WTC11 (cell line): ENCODE measurements around the gene KSR2. TPM values are rescaled to one million over a fixed set of nuclear protein-coding genes. Genes with fewer than 3 reads are reported as not detected.

ENCODE experiments used
- ATAC-seq: fragments of 200-7000 bp; cut with Tn5 transposase; 2 replicates; pipeline ENCODE4 v1.10.0; 2021; ENCODE audit warnings: mild to moderate bottlenecking, moderate library complexity
- CTCF ChIA-PET: fragments of 300-600 bp; sonication (Branson Sonifier 250); formaldehyde crosslinking; loops from one replicate; lab custom pipeline; 2021; ENCODE audit warnings: antibody characterized with exemption; lab: Charles Lee
- POLR2A ChIA-PET: fragments of 350-600 bp; sonication (Branson Sonifier 250); formaldehyde crosslinking; loops from one replicate; lab custom pipeline; 2021; ENCODE audit warnings: antibody characterized with exemption; lab: Charles Lee
- DNase-seq: peaks from one replicate; pipeline ENCODE4 v3.0.0; 2021; ENCODE audit warnings: low spot score
- H3K27ac Mint-ChIP-seq: 2 replicates; pipeline ENCODE4 v1.8.0; 2021; ENCODE audit warnings: mixed read lengths
- H3K27me3 Mint-ChIP-seq: 2 replicates; pipeline ENCODE4 v1.8.0; 2021; ENCODE audit warnings: low read depth, mild to moderate bottlenecking, moderate library complexity, mixed read lengths
- H3K36me3 Mint-ChIP-seq: 2 replicates; pipeline ENCODE4 v1.8.0; 2021; ENCODE audit warnings: mixed read lengths
- H3K4me1 Mint-ChIP-seq: 2 replicates; pipeline ENCODE4 v1.8.0; 2022; ENCODE audit warnings: mixed read lengths
- H3K4me3 Mint-ChIP-seq: 2 replicates; pipeline ENCODE4 v1.8.0; 2021; ENCODE audit warnings: mild to moderate bottlenecking, moderate library complexity, mixed read lengths
- H3K9me3 Mint-ChIP-seq: 2 replicates; pipeline ENCODE4 v1.8.0; 2021; ENCODE audit warnings: mixed read lengths
- CBFB ChIP-seq: sonication (generic); formaldehyde crosslinking; IDR thresholded peaks from 2 replicates; pipeline ENCODE4 v1.8.1; 2022; ENCODE audit warnings: mild to moderate bottlenecking, low read depth, missing genetic modification reagents
- GRHL2 ChIP-seq: fragments of 250-450 bp; sonication (Bioruptor Pico); IDR thresholded peaks from 2 replicates; pipeline ENCODE4 v1.8.0; 2022; ENCODE audit warnings: mild to moderate bottlenecking, moderate library complexity; ENCODE audit not compliant: insufficient replicate concordance, severe bottlenecking
- GTF2I ChIP-seq: fragments of 250-450 bp; sonication (Bioruptor Pico); conservative IDR thresholded peaks from 2 replicates; pipeline ENCODE4 v1.4.0; 2021; ENCODE audit warnings: mild to moderate bottlenecking
- NR3C1 ChIP-seq: sonication (generic); formaldehyde crosslinking; conservative IDR thresholded peaks from 2 replicates; pipeline ENCODE4 v1.8.1; 2023; ENCODE audit warnings: low read depth, mild to moderate bottlenecking, missing genetic modification reagents
- RORB ChIP-seq: fragments of 250-450 bp; sonication (Bioruptor Pico); IDR thresholded peaks from 2 replicates; pipeline ENCODE4 v1.9.0; 2021; ENCODE audit warnings: mild to moderate bottlenecking
- ZNF138 ChIP-seq: sonication (generic); formaldehyde crosslinking; conservative IDR thresholded peaks from 2 replicates; pipeline ENCODE4 v1.8.1; 2022; ENCODE audit warnings: mild to moderate bottlenecking, moderate library complexity, missing genetic modification reagents
- ZNF263 ChIP-seq: sonication (generic); formaldehyde crosslinking; IDR thresholded peaks from 2 replicates; pipeline ENCODE4 v1.8.1; 2022; ENCODE audit warnings: low read depth, mild to moderate bottlenecking, moderate library complexity, missing genetic modification reagents
- ZNF671 ChIP-seq: fragments of 250-450 bp; sonication (Bioruptor Pico); IDR thresholded peaks from 2 replicates; pipeline ENCODE4 v1.8.0; 2021; ENCODE audit warnings: mild to moderate bottlenecking
- total RNA-seq: library from RNA; stranded (reverse); gene quantifications from 3 replicates; pipeline ENCODE4 v1.2.3, GENCODE V29; 2021
- TF ChIP-seq, protein P1 (sequence below): sonication (generic); formaldehyde crosslinking; IDR thresholded peaks from 2 replicates; pipeline ENCODE4 v1.8.0; 2022; ENCODE audit warnings: mild to moderate bottlenecking, missing genetic modification reagents
- TF ChIP-seq, protein P2 (sequence below): fragments of 250-450 bp; sonication (Bioruptor Pico); IDR thresholded peaks from 2 replicates; pipeline ENCODE4 v1.8.0; 2021; ENCODE audit warnings: mild to moderate bottlenecking
- TF ChIP-seq, protein P3 (sequence below): sonication (generic); formaldehyde crosslinking; IDR thresholded peaks from 2 replicates; pipeline ENCODE4 v1.8.1; 2023; ENCODE audit warnings: mild to moderate bottlenecking, missing genetic modification reagents
- TF ChIP-seq, protein P4 (sequence below): fragments of 250-450 bp; sonication (Bioruptor Pico); IDR thresholded peaks from 2 replicates; pipeline ENCODE4 v2.1.2; 2022; ENCODE audit warnings: mild to moderate bottlenecking, moderate library complexity
- TF ChIP-seq, protein P5 (sequence below): sonication (generic); formaldehyde crosslinking; IDR thresholded peaks from 2 replicates; pipeline ENCODE4 v1.8.1; 2022; ENCODE audit warnings: mild to moderate bottlenecking, moderate library complexity, missing genetic modification reagents
- TF ChIP-seq, protein P6 (sequence below): sonication (generic); formaldehyde crosslinking; IDR thresholded peaks from 2 replicates; pipeline ENCODE4 v1.8.0; 2022; ENCODE audit warnings: missing genetic modification reagents
- TF ChIP-seq, protein P7 (sequence below): sonication (generic); formaldehyde crosslinking; IDR thresholded peaks from 2 replicates; pipeline ENCODE4 v1.8.1; 2023; ENCODE audit warnings: mild to moderate bottlenecking, missing genetic modification reagents, borderline replicate concordance

Gene KSR2
- total RNA-seq, 1 experiment from 2014 or later = 2.4 TPM

DNA sequence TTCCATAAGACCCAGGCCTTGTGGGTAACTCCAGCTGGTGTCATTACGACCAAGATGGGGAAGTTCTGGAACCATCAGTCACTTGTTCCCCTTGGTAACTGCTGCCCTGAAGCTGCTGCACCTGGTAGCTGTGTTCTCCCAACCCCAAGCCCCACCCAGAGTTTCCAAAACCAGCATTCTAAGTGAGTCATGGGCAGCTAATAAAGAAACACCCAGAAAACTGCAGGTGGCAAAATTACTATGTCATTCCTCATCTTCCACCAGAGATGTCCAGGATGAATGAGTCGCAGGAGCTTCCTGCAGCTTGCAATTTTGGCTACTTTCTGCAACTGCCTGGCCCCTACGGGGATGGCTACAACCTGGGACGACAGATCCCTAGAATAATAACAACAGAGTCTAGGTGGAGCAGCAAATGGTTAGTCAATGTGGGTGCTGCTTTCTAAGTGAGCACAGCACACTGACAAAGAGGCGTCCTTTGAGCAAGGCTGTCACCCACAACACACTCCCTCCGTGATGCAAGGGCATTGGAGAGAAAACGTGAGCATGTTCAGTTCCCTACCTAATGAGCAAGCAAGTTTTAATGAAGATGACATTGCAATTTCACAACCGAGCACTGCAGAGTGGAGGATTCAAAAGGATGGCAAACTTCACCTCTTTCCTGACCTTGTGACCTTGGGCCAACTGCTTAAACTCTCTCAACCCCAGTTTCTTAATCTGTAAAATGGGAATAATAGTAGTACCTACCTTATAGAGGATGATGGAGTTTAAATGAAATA is 306.0 kb downstream of the KSR2 start (continued):
- TF ChIP-seq RORB (CRISPR knock-in tag) (no peak), GTF2I (CRISPR knock-in tag) (no peak), ZNF263 (CRISPR knock-in tag) (no peak), NR3C1 (CRISPR knock-in tag) (no peak), ZNF138 (CRISPR knock-in tag) (no peak), GRHL2 (CRISPR knock-in tag) (no peak)
- TF ChIP-seq, protein P1, sequence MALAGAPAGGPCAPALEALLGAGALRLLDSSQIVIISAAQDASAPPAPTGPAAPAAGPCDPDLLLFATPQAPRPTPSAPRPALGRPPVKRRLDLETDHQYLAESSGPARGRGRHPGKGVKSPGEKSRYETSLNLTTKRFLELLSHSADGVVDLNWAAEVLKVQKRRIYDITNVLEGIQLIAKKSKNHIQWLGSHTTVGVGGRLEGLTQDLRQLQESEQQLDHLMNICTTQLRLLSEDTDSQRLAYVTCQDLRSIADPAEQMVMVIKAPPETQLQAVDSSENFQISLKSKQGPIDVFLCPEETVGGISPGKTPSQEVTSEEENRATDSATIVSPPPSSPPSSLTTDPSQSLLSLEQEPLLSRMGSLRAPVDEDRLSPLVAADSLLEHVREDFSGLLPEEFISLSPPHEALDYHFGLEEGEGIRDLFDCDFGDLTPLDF (CRISPR knock-in tag) = no peak
- TF ChIP-seq, protein P2, sequence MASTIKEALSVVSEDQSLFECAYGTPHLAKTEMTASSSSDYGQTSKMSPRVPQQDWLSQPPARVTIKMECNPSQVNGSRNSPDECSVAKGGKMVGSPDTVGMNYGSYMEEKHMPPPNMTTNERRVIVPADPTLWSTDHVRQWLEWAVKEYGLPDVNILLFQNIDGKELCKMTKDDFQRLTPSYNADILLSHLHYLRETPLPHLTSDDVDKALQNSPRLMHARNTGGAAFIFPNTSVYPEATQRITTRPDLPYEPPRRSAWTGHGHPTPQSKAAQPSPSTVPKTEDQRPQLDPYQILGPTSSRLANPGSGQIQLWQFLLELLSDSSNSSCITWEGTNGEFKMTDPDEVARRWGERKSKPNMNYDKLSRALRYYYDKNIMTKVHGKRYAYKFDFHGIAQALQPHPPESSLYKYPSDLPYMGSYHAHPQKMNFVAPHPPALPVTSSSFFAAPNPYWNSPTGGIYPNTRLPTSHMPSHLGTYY = no peak
- TF ChIP-seq, protein P3, sequence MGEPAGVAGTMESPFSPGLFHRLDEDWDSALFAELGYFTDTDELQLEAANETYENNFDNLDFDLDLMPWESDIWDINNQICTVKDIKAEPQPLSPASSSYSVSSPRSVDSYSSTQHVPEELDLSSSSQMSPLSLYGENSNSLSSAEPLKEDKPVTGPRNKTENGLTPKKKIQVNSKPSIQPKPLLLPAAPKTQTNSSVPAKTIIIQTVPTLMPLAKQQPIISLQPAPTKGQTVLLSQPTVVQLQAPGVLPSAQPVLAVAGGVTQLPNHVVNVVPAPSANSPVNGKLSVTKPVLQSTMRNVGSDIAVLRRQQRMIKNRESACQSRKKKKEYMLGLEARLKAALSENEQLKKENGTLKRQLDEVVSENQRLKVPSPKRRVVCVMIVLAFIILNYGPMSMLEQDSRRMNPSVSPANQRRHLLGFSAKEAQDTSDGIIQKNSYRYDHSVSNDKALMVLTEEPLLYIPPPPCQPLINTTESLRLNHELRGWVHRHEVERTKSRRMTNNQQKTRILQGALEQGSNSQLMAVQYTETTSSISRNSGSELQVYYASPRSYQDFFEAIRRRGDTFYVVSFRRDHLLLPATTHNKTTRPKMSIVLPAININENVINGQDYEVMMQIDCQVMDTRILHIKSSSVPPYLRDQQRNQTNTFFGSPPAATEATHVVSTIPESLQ (CRISPR knock-in tag) = no peak
- TF ChIP-seq, protein P4, sequence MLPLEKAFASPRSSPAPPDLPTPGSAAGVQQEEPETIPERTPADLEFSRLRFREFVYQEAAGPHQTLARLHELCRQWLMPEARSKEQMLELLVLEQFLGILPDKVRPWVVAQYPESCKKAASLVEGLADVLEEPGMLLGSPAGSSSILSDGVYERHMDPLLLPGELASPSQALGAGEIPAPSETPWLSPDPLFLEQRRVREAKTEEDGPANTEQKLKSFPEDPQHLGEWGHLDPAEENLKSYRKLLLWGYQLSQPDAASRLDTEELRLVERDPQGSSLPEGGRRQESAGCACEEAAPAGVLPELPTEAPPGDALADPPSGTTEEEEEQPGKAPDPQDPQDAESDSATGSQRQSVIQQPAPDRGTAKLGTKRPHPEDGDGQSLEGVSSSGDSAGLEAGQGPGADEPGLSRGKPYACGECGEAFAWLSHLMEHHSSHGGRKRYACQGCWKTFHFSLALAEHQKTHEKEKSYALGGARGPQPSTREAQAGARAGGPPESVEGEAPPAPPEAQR = no peak
- TF ChIP-seq, protein P5, sequence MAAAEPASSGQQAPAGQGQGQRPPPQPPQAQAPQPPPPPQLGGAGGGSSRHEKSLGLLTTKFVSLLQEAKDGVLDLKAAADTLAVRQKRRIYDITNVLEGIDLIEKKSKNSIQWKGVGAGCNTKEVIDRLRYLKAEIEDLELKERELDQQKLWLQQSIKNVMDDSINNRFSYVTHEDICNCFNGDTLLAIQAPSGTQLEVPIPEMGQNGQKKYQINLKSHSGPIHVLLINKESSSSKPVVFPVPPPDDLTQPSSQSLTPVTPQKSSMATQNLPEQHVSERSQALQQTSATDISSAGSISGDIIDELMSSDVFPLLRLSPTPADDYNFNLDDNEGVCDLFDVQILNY (CRISPR knock-in tag) = no peak
- TF ChIP-seq, protein P6, sequence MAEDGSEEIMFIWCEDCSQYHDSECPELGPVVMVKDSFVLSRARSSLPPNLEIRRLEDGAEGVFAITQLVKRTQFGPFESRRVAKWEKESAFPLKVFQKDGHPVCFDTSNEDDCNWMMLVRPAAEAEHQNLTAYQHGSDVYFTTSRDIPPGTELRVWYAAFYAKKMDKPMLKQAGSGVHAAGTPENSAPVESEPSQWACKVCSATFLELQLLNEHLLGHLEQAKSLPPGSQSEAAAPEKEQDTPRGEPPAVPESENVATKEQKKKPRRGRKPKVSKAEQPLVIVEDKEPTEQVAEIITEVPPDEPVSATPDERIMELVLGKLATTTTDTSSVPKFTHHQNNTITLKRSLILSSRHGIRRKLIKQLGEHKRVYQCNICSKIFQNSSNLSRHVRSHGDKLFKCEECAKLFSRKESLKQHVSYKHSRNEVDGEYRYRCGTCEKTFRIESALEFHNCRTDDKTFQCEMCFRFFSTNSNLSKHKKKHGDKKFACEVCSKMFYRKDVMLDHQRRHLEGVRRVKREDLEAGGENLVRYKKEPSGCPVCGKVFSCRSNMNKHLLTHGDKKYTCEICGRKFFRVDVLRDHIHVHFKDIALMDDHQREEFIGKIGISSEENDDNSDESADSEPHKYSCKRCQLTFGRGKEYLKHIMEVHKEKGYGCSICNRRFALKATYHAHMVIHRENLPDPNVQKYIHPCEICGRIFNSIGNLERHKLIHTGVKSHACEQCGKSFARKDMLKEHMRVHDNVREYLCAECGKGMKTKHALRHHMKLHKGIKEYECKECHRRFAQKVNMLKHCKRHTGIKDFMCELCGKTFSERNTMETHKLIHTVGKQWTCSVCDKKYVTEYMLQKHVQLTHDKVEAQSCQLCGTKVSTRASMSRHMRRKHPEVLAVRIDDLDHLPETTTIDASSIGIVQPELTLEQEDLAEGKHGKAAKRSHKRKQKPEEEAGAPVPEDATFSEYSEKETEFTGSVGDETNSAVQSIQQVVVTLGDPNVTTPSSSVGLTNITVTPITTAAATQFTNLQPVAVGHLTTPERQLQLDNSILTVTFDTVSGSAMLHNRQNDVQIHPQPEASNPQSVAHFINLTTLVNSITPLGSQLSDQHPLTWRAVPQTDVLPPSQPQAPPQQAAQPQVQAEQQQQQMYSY (CRISPR knock-in tag) = no peak

DNA sequence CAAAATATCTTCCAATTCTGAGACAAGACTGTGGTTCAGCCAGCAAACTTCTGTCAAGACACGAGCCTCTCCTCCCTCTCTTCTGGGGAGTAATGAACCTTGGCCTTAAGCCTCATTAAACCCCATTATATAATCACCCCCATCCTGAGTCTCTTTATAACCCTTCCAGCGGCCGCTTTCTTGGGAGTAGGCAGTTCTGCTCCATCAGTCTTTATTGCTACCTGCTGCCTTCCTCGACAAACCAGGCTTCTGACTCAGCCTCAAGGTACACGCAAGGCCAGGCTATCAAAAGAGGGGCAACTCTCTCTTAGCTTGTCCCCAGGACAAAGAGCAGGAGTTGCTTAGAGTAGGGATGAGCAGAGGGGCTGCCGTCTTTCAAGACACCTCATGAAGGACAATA is 306.6 kb downstream of the KSR2 start:
- H3K9me3 Mint-ChIP-seq = no peaks in the 10 kb centered on the region
- no peak overlapping the region for H3K27ac Mint-ChIP-seq
- H3K36me3 Mint-ChIP-seq = no peaks in the 10 kb centered on the region
- ChIA-PET POLR2A (no interaction called here), CTCF (interaction anchor here (0.9 to 1.9 kb wide), 3 partner anchors 10 to 426 kb away, joined by 3 to 15 read pairs (median 5); no protein-coding TSS in a partner anchor)
- no peaks in the 10 kb centered on the region for H3K27me3 Mint-ChIP-seq
- DNase-seq = no peak
- ATAC-seq = no peak
- no peak overlapping the region for H3K4me3 Mint-ChIP-seq
- no peaks in the 10 kb centered on the region for H3K4me1 Mint-ChIP-seq
- TF ChIP-seq, protein P7, sequence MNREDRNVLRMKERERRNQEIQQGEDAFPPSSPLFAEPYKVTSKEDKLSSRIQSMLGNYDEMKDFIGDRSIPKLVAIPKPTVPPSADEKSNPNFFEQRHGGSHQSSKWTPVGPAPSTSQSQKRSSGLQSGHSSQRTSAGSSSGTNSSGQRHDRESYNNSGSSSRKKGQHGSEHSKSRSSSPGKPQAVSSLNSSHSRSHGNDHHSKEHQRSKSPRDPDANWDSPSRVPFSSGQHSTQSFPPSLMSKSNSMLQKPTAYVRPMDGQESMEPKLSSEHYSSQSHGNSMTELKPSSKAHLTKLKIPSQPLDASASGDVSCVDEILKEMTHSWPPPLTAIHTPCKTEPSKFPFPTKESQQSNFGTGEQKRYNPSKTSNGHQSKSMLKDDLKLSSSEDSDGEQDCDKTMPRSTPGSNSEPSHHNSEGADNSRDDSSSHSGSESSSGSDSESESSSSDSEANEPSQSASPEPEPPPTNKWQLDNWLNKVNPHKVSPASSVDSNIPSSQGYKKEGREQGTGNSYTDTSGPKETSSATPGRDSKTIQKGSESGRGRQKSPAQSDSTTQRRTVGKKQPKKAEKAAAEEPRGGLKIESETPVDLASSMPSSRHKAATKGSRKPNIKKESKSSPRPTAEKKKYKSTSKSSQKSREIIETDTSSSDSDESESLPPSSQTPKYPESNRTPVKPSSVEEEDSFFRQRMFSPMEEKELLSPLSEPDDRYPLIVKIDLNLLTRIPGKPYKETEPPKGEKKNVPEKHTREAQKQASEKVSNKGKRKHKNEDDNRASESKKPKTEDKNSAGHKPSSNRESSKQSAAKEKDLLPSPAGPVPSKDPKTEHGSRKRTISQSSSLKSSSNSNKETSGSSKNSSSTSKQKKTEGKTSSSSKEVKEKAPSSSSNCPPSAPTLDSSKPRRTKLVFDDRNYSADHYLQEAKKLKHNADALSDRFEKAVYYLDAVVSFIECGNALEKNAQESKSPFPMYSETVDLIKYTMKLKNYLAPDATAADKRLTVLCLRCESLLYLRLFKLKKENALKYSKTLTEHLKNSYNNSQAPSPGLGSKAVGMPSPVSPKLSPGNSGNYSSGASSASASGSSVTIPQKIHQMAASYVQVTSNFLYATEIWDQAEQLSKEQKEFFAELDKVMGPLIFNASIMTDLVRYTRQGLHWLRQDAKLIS (CRISPR knock-in tag) = no peak
- TF ChIP-seq CBFB (CRISPR knock-in tag) = no peak
- TF ChIP-seq ZNF671 (CRISPR knock-in tag) = no peak
- TF ChIP-seq, protein P6 (CRISPR knock-in tag) = no peak
